ENCODE measurements around the gene MPPED2.

- TF ChIP-seq POLR2A (IDR thresholded peaks at IDR 0.05; ENCODE audit: extremely low read depth, insufficient read length) (no peak), CTCF (IDR thresholded peaks at IDR 0.05; ENCODE audit: low read depth, low read length) (no peak)
Measured at GRCh38 chr11:30594646-30595411, 8.7 kb upstream of the MPPED2 start.
